GM19351 (cell line): Measurements from ENCODE around the gene H2BW1.
"Not testable (repeated sequence)": the region's sequence is repeated elsewhere in the genome, so short reads cannot be mapped to it uniquely, and the experiment has no call there.

Experiments
- ATAC-seq: cut with Tn5 transposase; IDR thresholded peaks from one replicate; pipeline ENCODE4 v1.9.1; 2021; ENCODE audit warnings: mild to moderate bottlenecking, moderate library complexity; ENCODE audit not compliant: unreplicated experiment

Gene H2BW1, protein sequence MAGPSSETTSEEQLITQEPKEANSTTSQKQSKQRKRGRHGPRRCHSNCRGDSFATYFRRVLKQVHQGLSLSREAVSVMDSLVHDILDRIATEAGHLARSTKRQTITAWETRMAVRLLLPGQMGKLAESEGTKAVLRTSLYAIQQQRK

DNA sequence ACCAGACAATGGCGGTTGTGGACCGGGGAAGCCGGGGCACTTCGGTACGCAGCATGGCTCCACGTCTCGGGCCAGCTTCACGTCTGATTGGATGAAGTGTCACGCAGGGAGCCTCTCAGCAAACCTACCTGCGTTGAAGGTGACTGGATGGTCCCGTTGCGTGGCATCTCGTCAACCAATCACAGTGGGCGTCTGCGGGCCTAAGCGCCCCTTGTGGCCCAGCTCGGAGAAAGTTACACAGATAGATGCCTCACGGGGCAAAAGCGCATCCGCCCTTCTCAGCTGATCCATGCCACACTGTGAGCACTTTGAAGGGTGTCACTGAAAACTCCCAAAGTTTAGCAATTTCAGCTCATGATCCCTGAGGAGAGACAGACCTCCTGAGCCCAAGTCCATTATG is at the start of gene H2BW1:
TSS of gene H2BW1 (minus strand) at position 103 of the 400 bp plus-strand sequence. CDS start 132 bp downstream, outside the sequence.
- no peak for ATAC-seq

GRCh38 chrX:104062636-104063035 is 49.1 kb upstream of the H2BW1 start:
- not testable (repeated sequence) for ATAC-seq

DNA sequence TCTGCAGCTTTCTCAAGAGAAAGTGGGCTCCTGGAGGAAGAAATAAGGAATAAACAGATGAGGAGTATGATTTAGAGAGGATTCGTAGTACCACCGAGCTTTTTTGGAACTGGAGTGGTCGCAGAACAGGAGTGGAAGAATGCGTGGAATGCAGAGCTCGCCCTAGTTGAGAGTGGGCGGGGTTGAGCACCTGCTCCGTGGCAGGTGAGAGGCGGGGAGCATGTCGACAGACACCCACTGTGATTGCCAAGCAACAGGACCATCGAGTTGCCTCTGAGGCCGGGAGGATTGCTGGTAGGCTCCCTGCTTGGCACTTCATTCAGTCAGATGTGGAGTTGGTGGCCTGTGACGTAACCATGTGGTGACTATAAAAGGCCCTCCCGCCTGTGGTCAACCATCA is 41.4 kb upstream of the H2BW1 start:
- ATAC-seq, result not testable (repeated sequence)

- no peak for ATAC-seq
Observed at GRCh38 chrX:104047171-104047570, 33.7 kb upstream of the H2BW1 start.

DNA sequence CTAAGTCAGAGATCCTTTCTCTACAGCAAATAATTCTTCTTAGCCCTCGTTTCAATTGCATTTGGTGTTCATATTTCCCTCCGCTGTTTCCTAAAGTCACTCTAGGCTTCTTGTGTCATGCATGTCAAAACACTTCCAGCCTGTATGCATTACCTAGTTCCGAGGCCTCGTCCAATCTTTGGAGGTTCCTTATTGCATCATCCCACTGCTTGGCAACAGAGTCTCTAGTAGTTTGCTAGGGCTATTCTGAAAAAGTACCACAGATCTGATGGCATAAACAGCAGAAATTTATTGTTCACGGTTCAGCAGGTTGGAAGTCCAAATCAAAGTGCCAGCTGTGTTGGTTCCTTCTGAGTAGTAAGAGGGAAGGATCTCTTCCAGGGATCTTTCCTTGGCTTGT is 32.1 kb upstream of the H2BW1 start:
- no peak for ATAC-seq

DNA sequence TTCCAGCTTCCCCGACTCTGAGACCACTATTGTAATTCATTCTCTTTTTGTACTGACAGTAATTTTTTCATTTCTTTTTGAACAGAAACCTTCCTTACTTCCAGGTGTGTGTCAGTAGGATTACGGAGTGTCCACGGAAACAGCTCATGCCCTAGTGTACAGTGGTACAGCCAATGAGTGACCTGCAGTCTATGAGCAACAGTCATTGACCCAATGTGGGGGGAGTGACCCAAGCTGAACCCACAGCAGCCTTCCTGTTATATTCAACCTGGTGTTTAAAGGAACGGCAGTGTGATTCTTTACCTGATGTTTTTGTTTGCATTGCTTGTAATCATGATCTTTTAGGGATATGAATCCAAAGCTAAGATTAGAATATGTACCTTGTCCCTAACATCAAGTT is 27.5 kb upstream of the H2BW1 start:
- no peak for ATAC-seq

- ATAC-seq, result no peak
Observed at GRCh38 chrX:104039689-104040505, 26.4 kb upstream of the H2BW1 start, which contains the start of gene H2BW2. H2BW2 (plus strand) TSS chrX:104039956; CDS start chrX:104039995, 39 bp downstream.

DNA sequence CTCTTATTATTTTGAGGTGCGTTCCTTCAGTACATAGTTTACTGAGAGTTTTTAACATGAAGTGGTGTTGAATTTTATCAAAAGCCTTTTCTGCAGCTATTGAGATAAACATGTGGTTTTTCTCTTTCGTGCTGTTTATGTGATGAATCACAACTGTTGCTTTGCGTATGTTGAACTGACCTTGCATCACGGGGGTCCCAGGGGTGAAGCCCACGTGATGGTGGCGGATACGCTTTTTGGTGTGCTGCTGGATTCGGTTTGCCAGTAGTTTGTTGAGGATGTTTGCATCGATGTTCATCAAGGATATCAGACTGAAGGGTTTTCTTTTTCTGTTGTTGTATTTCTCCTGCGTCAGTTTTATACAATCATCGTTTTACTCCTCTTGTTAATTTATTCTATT is 4.6 kb upstream of the H2BW1 start:
- ATAC-seq, result no peak

GRCh38 chrX:104015576-104015975 is 2.1 kb upstream of the H2BW1 start:
- ATAC-seq, result not testable (repeated sequence)

DNA sequence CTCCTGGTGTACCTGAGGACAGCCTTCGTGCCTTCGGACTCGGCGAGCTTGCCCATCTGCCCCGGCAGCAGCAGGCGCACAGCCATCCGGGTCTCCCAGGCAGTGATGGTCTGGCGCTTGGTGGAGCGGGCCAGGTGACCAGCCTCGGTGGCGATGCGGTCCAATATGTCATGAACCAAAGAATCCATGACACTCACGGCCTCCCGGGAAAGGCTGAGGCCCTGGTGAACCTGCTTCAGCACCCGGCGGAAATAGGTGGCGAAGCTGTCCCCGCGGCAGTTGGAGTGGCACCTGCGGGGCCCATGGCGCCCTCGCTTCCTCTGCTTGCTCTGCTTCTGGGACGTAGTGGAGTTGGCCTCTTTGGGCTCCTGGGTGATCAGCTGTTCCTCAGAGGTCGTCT is 350 bp downstream of the H2BW1 start:
- no peak for ATAC-seq

DNA sequence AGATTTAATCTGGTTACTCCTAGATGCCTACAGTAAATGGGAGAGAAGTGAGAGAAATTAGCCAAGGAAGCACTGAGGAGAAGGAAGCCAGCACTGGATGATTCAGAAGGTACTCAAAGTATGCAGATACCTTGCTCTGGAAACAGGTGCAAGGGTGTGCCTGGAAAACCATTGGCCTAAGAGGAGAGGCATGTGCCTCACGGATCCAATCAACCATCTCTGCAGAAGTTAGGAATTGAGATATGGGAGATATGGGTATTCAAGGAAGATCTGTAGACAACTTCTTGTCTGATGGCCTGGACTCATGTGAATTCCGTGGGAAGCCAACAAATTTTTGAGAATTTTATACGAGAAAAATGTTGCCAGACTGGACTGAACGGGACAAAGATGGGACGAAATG is 4.7 kb downstream of the H2BW1 start:
- ATAC-seq, result no peak

DNA sequence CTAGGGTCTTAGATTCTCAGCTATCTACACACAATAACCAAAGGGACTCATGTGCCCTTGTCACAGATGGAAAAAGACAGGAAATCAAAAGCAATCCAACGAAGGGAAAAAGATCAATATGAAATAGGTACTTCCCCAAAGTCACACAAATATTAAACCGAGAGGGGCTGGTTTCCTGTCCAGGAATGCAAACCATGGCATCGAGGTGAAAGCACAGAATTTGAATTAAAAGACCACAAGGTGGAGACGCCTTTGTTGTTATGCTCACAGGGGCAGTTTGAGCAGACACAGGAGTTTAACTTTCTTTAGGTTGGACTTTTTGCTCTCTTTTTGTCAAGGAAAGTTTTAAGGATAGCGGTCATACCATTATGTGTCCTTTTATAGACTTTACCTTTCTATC is 14.3 kb downstream of the H2BW1 start:
- peak; percentile 77 for ATAC-seq

DNA sequence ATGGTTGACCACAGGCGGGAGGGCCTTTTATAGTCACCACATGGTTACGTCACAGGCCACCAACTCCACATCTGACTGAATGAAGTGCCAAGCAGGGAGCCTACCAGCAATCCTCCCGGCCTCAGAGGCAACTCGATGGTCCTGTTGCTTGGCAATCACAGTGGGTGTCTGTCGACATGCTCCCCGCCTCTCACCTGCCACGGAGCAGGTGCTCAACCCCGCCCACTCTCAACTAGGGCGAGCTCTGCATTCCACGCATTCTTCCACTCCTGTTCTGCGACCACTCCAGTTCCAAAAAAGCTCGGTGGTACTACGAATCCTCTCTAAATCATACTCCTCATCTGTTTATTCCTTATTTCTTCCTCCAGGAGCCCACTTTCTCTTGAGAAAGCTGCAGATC is 30.0 kb downstream of the H2BW1 start:
- not testable (repeated sequence) for ATAC-seq

DNA sequence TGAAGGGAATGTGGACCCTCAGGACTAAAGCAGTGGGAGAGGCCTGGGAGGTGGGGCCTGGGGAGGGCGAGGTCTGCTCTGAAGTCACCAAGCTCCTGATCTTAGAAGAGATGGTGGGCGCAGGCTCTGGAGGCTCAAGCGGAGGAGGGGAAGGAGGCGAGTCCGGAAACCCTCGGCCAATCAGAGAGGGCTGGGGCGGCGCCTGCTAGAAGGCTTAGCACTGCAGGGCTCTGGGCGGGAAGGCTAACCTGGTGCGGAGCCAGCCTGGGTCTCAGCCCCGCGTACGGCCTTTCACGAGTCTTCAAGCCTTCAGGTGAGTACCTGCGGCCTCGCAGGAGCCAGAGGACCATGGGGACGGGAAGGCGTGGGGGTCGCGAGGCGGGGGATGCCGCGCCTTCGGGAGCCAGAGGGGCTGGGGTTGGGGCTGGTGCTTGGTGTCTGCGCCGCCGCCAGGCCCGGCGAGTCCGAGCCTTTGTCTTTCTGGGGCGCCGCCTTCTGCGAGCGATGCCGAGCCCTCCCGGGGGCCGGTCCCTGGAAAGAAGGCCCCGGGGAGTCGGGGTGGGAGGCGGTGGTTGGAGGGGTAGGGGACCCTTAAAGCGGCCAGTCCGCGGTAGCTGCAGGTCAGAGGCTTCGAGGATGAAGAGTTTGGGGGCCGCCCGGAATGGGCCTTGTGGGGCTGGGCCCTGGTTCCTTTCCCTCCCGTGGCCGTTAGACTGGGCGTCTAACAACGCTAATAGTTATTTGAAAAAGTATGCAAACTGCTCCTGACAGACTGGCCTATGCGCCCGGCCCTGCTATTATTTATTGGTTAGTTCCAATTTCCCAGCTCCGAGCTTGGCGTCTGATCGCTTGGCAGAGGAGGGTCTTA is 50.9 kb downstream of the H2BW1 start, which contains the start of gene TMSB15B:
TSS of gene TMSB15B (plus strand) at position 217 of the 868 bp plus-strand sequence.
- peak; percentile 97 for ATAC-seq
